Neural progenitor cell (in vitro differentiated cells): ENCODE measurements around the gene TMTC3. TPM values are rescaled to one million over a fixed set of nuclear protein-coding genes. Genes with fewer than 3 reads are reported as not detected.

Experiments
- DNase-seq: peaks from one replicate; pipeline ENCODE4 v3.0.0-alpha.2; 2016; ENCODE audit warnings: low spot score
- H2AFZ ChIP-seq: fragments of 200-600 bp; sonication (generic); replicated peaks from 2 replicates; pipeline ENCODE4 v1.6.1; 2016; ENCODE audit warnings: antibody characterized with exemption
- H3F3A ChIP-seq: fragments of 200-600 bp; sonication (generic); 2 replicates; pipeline ENCODE4 v1.6.1; 2016; ENCODE audit warnings: antibody characterized with exemption, low read depth
- H3K27ac ChIP-seq: fragments of 200-600 bp; sonication (generic); 2 replicates; pipeline ENCODE4 v1.5.1; 2016; ENCODE audit warnings: mild to moderate bottlenecking
- H3K27me3 ChIP-seq: fragments of 200-600 bp; sonication (generic); 2 replicates; pipeline ENCODE4 v1.6.1; 2016; ENCODE audit warnings: mild to moderate bottlenecking, moderate library complexity
- H3K36me3 ChIP-seq: fragments of 200-600 bp; sonication (generic); 2 replicates; pipeline ENCODE4 v1.5.1; 2016
- H3K4me1 ChIP-seq: fragments of 200-600 bp; sonication (generic); 2 replicates; pipeline ENCODE4 v1.6.1; 2016; ENCODE audit warnings: mixed run types
- H3K4me2 ChIP-seq: fragments of 200-600 bp; sonication (generic); 2 replicates; pipeline ENCODE4 v1.6.1; 2016
- H3K4me3 ChIP-seq: fragments of 200-600 bp; sonication (generic); 2 replicates; pipeline ENCODE4 v1.5.1; 2016
- H3K79me2 ChIP-seq: fragments of 200-600 bp; sonication (generic); 2 replicates; pipeline ENCODE4 v1.6.1; 2016; ENCODE audit warnings: low read depth
- H3K9ac ChIP-seq: fragments of 200-600 bp; sonication (generic); 2 replicates; pipeline ENCODE4 v1.6.1; 2016
- H3K9me3 ChIP-seq: fragments of 200-600 bp; sonication (generic); 2 replicates; pipeline ENCODE4 v1.5.1; 2016; ENCODE audit warnings: low read depth
- H4K20me1 ChIP-seq: fragments of 200-600 bp; sonication (generic); 2 replicates; pipeline ENCODE4 v1.6.1; 2016; ENCODE audit warnings: low read depth
- H3K27ac Mint-ChIP-seq: 3 replicates; pipeline ENCODE4 v1.8.0; 2021; ENCODE audit warnings: mixed read lengths
- H3K27me3 Mint-ChIP-seq: 2 replicates; pipeline ENCODE4 v1.8.0; 2022; ENCODE audit warnings: low read depth, mild to moderate bottlenecking, inconsistent platforms, moderate library complexity, mixed read lengths; ENCODE audit not compliant: insufficient read depth
- H3K36me3 Mint-ChIP-seq: 3 replicates; pipeline ENCODE4 v1.8.0; 2021; ENCODE audit warnings: mixed read lengths
- H3K4me1 Mint-ChIP-seq: 3 replicates; pipeline ENCODE4 v1.8.0; 2021; ENCODE audit warnings: mixed read lengths
- H3K4me3 Mint-ChIP-seq: 3 replicates; pipeline ENCODE4 v1.8.0; 2021; ENCODE audit warnings: mild to moderate bottlenecking, moderate library complexity, mixed read lengths
- H3K9me3 Mint-ChIP-seq: 3 replicates; pipeline ENCODE4 v1.8.0; 2020; ENCODE audit warnings: mixed read lengths
- CTCF ChIP-seq: fragments of 200-600 bp; sonication (generic); IDR thresholded peaks from 2 replicates; pipeline ENCODE4 v1.5.1; 2017; ENCODE audit warnings: antibody characterized with exemption, mild to moderate bottlenecking
- EZH2 ChIP-seq: fragments of 200-600 bp; sonication (generic); IDR thresholded peaks from 2 replicates; pipeline ENCODE4 v1.6.1; 2017; ENCODE audit warnings: antibody characterized with exemption, mild to moderate bottlenecking, moderate library complexity
- EZH2phosphoT487 ChIP-seq: fragments of 200-600 bp; sonication (generic); IDR thresholded peaks from 2 replicates; pipeline ENCODE4 v1.6.1; 2017; ENCODE audit warnings: antibody characterized with exemption
- total RNA-seq: library from RNA; depleted of rRNA; stranded (reverse); fragments of >200 nt; gene quantifications from 2 replicates; pipeline ENCODE4 v1.2.3, GENCODE V29; 2015; ENCODE audit warnings: low replicate concordance

The TMTC3 gene
- total RNA-seq, 1 donor from 2014 or later: 38.9 TPM

GRCh38 chr12:88122666-88123065 lies 19.4 kb upstream of the TMTC3 start:
- Mint-ChIP-seq H3K36me3 (peaks cover 6% of the 10 kb centered on the region), H3K4me1 (no peaks in the 10 kb centered on the region), H3K27ac (no peak overlapping the region), H3K9me3 (no peaks in the 10 kb centered on the region), H3K4me3 (no peak overlapping the region), H3K27me3 (no peaks in the 10 kb centered on the region)
- H3K36me3 ChIP-seq: peaks cover 8% of the 10 kb centered on the region
- H2AFZ ChIP-seq: no peak overlapping the region
- no peaks in the 10 kb centered on the region for H3K9me3 ChIP-seq
- H3K9ac ChIP-seq: no peak overlapping the region
- no peaks in the 10 kb centered on the region for H4K20me1 ChIP-seq
- no peak overlapping the region for H3K4me3 ChIP-seq
- no peaks in the 10 kb centered on the region for H3K79me2 ChIP-seq
- no peaks in the 10 kb centered on the region for H3F3A ChIP-seq
- H3K27me3 ChIP-seq: no peaks in the 10 kb centered on the region
- H3K4me2 ChIP-seq: no peak overlapping the region
- TF ChIP-seq EZH2 (no peak), CTCF (no peak), EZH2phosphoT487 (no peak)
- H3K27ac ChIP-seq: no peak overlapping the region
- no peak for DNase-seq
- no peaks in the 10 kb centered on the region for H3K4me1 ChIP-seq

GRCh38 chr12:88127099-88127498 lies 15.0 kb upstream of the TMTC3 start:
- Histone ChIP-seq H3K36me3 (peaks cover 4% of the 10 kb centered on the region), H3K4me2 (no peak overlapping the region), H3K27me3 (no peaks in the 10 kb centered on the region), H3K9ac (no peak overlapping the region), H3K27ac (no peak overlapping the region), H3K79me2 (no peaks in the 10 kb centered on the region), H2AFZ (no peak overlapping the region), H3K4me3 (no peak overlapping the region), H4K20me1 (no peaks in the 10 kb centered on the region), H3K9me3 (no peaks in the 10 kb centered on the region), H3K4me1 (no peaks in the 10 kb centered on the region), H3F3A (no peaks in the 10 kb centered on the region)
- Mint-ChIP-seq H3K9me3 (no peaks in the 10 kb centered on the region), H3K27ac (no peak overlapping the region), H3K4me3 (no peak overlapping the region), H3K27me3 (no peaks in the 10 kb centered on the region), H3K36me3 (peaks cover 1% of the 10 kb centered on the region), H3K4me1 (no peaks in the 10 kb centered on the region)
- TF ChIP-seq CTCF: no peak
- no peak for TF ChIP-seq EZH2phosphoT487
- no peak for TF ChIP-seq EZH2
- DNase-seq: no peak

- H3K9me3 Mint-ChIP-seq: no peaks in the 10 kb centered on the region
- Histone ChIP-seq H3K27me3 (no peaks in the 10 kb centered on the region), H3K9me3 (no peaks in the 10 kb centered on the region), H3K4me3 (no peak overlapping the region), H3K79me2 (no peaks in the 10 kb centered on the region), H2AFZ (no peak overlapping the region), H3K36me3 (peaks cover 4% of the 10 kb centered on the region), H3K4me1 (no peaks in the 10 kb centered on the region), H3F3A (no peaks in the 10 kb centered on the region), H3K4me2 (no peak overlapping the region), H3K27ac (no peak overlapping the region), H3K9ac (no peak overlapping the region), H4K20me1 (no peaks in the 10 kb centered on the region)
- TF ChIP-seq EZH2: no peak
- no peak for TF ChIP-seq CTCF
- TF ChIP-seq EZH2phosphoT487: no peak
- no peak overlapping the region for H3K27ac Mint-ChIP-seq
- peaks cover 1% of the 10 kb centered on the region for H3K36me3 Mint-ChIP-seq
- no peak for DNase-seq
- H3K4me3 Mint-ChIP-seq: no peak overlapping the region
- H3K4me1 Mint-ChIP-seq: no peaks in the 10 kb centered on the region
- H3K27me3 Mint-ChIP-seq: no peaks in the 10 kb centered on the region
Observed at GRCh38 chr12:88127855-88128254, 14.3 kb upstream of the TMTC3 start.
